Measurements from ENCODE around the gene EEIG1.
"Not testable (repeated sequence)": the region's sequence is repeated elsewhere in the genome, so short reads cannot be mapped to it uniquely, and the experiment has no call there.

The EEIG1 gene

DNA sequence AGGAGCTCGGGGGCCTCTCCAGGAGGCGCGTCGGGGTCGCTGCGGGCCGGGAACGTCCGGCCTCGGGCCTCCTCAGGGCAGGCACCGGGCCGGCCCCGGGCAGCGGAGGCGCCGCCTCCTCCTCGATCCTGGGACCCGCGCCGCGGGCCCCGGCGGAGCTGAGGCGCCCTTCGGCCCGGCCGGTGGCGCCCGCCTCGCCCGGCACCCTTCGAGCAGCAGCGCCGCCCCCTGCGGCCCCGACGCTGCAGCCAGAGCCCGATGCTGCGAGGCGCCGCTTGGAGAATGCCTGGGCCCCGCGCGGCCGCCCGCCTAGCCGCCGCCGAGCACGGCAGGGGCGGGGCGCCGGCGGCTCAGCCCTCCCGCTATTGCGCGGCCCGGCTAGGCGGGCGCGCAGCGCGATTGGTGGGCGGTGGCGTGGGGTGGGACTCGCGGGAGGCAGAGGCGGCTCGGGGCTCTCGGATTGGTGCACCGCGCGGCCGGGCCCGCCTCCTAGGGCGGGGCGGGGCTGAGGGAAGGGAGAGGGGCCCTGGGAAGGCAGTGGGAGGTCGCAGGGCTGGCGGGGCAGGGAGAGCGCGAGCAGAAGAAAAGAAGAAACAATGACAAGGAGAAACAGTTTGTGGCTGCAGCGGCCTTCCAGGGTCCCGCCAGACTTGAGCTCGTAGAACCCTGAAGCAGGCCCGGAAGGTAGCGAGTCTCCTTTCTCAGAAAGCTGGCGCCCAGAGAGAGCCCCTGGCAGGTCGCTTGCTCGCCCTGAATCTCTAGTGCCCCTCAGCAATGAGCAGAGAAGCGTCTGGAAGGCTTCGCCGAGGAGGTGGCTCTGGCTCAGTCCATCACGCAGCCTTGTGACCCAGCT, at the start of gene EEIG1:
EEIG1 (minus strand) TSS at position 284 of the 853 bp plus-strand sequence. CDS start 852 bp downstream, outside the sequence.
- peak; percentile 97 for DNase-seq

GRCh38 chr9:128027705-128028104, 46.9 kb upstream of the EEIG1 start:
- no peak for DNase-seq

- peak in 1 of 2 donors; percentile 42 for DNase-seq
Observed at GRCh38 chr9:128026773-128027541, 46.2 kb upstream of the EEIG1 start.

- DNase-seq, result peak; percentile 52 to 55
Observed at GRCh38 chr9:128026255-128026772, 45.5 kb upstream of the EEIG1 start.

DNA sequence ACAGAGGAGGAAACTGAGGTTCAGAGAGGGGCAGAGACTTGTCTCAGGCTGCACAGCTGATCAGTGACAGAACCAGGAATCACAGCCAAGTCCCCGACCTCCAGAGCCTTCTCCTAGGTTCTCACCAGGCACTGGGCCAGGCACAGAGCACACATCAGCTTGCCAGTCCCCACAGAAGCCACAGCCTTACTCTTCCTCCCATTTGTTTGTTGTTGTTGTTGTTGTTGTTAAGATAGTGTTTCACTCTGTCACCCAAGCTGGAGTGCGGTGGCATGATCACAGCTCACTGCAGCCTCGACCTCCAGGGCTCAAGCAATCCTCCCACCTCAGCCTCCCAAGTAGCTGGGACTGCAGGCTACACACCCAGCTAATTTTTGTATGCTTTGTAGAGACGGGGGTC, 44.9 kb upstream of the EEIG1 start:
- DNase-seq, result no peak

DNA sequence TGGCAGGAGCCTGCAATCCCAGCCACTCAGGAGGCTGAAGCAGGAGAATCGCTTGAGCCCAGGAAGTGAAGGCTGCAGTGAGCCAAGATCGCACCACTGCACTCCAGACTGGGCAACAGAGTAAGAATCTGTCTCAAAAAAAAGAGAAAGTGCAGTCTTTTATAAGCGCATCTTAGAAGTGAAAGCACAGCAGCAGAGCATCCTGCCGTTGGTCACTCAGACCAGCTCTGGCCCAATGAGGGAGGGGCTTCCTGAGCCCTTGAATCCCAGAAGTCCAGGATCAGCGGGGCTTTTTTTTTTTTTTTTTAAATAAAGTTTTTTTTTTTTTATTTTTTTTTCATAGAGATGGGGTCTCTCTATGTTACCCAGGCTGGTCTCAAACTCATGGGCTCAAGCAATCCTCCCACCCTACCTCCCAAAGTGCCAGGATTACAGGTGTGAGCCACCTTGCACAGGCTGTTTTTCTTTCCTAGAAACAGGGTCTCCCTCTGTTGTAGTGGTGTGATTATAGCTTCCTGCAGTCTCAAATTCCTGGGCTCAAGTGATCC, 44.0 kb upstream of the EEIG1 start:
- no peak for DNase-seq

- not testable (repeated sequence) for DNase-seq
Observed at GRCh38 chr9:128023671-128024070, 42.9 kb upstream of the EEIG1 start.

DNA sequence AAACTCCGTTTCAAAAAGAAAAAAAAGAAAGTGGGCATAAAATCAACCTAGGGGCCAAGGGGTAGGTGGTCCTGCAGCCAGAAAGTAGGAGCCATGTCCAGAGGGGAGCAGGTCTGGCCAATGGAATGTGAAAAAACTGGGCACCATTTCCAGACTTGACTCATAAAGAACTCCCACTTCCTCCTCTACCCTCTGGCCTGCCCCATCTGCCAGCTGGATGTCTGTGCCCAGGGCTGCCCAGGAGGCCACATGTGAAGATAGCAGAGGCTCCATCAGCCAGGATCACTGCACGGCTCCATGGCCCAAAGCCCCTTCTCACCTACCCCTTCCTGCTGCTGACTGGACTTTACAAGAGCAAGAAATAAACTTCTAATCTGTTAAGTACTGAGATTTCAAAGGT, 42.1 kb upstream of the EEIG1 start:
- no peak for DNase-seq

GRCh38 chr9:128021098-128021497, 40.3 kb upstream of the EEIG1 start:
- no peak for DNase-seq

DNA sequence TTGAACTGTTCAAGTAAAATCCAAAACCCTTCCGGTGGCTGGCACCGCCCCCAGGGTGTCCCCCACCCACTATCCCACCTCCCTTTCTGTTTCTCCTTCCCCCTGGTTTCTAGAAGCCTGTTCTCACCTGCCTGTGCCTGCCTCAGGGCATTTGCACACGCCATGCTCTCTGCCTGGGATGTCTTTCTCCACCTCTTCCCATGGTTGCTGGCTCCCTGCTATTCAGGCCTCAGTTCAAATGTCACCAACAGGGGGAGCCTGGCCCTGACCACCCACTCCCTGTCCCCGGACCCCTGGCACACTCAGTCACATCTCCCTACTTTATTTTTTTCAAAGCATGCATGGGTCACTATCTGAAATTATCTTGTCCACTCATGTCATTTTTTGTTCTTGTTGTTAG, 39.9 kb upstream of the EEIG1 start:
- no peak for DNase-seq

DNA sequence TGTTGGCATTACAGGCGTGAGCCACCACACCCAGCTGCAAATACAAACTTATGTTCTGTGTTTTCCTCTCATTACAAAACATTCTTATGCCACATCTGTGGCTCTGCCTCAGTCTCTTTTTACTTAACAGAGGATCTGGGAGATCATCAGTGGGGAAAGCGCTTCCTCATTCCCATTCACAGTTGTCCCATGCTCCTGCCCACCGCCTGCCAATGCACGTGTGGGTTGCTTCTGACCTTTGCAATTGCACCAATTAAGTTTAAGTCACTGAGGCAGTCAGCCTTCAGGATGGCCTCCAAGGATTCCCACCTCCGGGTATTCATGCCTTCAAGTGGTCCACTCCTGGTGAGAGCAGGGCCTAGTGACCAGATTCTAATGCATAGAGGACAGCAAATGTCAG, 34.9 kb upstream of the EEIG1 start:
- DNase-seq, result no peak

- no peak for DNase-seq
Observed at GRCh38 chr9:128011071-128011817, 30.5 kb upstream of the EEIG1 start.

DNA sequence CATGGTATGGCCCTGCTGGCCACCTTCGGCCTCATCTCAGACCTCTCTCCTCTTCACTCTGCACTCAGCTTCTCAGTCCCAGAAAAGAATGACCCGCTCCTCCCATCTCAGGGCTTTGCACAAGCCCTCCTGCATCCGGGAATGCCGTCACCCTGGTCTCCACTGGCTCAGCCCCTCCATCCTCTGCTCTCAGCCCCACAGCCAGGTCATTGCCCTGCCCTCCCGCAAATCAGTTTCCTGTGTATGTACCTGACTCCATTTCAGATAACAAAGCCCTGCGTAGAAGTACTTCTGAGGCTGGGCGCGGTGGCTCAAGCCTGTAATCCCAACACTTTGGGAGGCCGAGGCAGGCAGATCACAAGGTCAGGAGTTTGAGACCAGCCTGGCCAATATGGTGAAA, 28.9 kb upstream of the EEIG1 start:
- DNase-seq, result no peak

- no peak for DNase-seq
Observed at GRCh38 chr9:128008171-128008570, 27.4 kb upstream of the EEIG1 start.

DNA sequence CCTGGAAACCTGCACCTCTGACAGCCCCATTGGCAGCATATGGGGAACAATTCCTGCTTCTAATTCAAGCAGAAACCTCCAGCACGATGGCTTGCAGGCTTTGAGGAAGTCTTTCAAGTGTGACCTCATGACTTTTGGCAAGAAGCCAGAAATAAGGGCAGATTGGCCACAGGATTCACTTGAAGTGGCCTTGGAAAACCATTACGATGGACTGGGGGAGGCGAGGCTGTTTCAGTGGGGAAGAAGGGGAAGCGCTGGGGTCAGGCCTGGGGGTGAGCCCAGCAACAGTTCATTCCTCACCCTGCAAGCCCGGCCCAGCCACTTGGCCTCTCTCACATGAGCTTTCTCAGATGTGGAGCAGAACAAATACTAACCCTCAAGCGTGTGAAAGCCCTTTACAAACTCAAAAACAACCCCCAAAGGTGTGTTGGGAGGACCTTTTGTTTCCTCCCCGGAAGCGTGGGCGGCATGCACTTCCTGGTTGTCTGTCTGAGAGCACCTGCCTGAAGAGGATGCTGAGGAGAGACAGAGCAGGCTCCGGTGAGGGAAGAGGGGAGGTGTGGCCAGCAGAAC, 26.9 kb upstream of the EEIG1 start:
- DNase-seq, result peak; percentile 77 to 82

DNA sequence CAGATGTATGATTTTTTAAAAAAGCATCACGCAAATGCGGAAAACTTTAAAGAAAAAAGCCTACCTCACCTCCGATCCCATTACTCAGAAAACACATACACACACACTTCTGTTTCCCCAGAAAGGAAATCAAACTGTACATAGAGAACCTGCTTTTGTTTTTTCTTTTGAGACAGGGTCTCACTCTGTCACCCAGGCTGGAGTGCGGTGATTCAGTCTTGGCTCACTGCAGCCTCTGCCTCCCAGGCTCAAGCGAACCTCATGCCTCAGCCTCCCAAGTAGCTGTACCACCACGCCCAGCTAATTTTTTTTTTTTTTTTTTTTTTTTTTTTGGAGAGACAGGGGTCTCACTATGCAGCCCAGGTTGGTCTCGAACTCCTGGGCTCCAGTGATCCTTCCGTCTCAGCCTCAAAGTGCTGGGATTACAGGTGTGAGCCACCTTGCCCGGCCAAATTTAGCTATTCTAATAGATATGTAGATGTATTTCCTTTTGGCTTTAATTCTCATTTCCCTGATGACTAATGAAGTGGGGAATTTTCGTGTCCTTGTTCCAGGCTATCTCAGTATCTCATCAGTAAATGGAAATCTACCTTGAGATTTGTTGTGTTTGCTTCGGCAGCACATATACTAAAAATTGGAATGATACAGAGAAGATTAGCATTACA, 25.7 kb upstream of the EEIG1 start:
- no peak for DNase-seq

GRCh38 chr9:128005923-128006322, 25.1 kb upstream of the EEIG1 start:
- no peak for DNase-seq

GRCh38 chr9:128003966-128004604, 23.3 kb upstream of the EEIG1 start:
- no peak for DNase-seq

- DNase-seq, result no peak
Observed at GRCh38 chr9:128002959-128003358, 22.2 kb upstream of the EEIG1 start.

- no peak for DNase-seq
Observed at GRCh38 chr9:128001779-128002298, 21.1 kb upstream of the EEIG1 start.

DNA sequence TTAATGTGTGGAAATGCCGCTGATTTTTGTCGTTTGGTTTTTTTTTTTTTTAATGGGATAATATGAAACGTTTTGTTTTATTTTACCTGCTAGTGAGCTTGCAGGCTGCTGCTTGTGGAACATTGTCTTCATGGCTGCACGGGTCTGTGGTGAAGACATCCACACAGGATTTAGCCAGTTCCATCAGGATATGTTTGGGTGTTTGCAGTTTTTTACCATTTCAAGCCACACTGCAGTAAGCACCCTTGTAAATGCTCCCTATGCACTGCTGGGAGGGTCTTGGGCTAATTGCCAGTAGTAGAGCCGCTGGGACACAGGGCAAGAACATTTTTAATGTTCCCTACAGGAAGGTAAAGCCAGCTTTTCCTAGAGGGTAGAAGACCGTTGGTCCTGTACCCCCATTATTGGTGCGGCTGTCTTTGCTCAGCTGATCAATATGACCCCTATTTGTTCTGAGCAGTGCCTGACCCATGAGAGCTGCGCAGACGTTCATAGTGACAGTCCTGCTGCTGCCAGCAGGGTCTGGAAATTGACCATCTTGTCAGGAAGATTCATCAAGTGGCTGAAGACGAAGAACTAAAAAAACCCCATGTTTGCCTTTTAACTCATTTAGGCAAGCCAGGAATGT, 20.5 kb upstream of the EEIG1 start:
- DNase-seq, result no peak

All from stimulated activated CD4-positive, alpha-beta T cell treated with anti-CD3 and anti-CD28 coated beads, Interleukin-2, amount 100 ng/mL, for 48 hours (primary cell).